KMS-11 (cell line): ENCODE data around the gene OCSTAMP.

Source experiments
- H2AFZ ChIP-seq: fragments of 200-600 bp; sonication (generic); 2 replicates; pipeline ENCODE4 v1.6.1; 2016; ENCODE audit warnings: antibody characterized with exemption, mixed run types, low read depth
- H3K27ac ChIP-seq: fragments of 200-600 bp; sonication (generic); 2 replicates; pipeline ENCODE4 v1.6.1; 2016; ENCODE audit warnings: mild to moderate bottlenecking, mixed run types
- H3K27me3 ChIP-seq: fragments of 200-600 bp; sonication (generic); 2 replicates; pipeline ENCODE4 v1.6.1; 2017; ENCODE audit warnings: mild to moderate bottlenecking, low read depth, mixed run types, moderate library complexity; ENCODE audit not compliant: insufficient read depth
- H3K36me3 ChIP-seq: fragments of 200-600 bp; sonication (generic); 2 replicates; pipeline ENCODE4 v1.6.1; 2017; ENCODE audit warnings: mild to moderate bottlenecking, mixed run types; ENCODE audit not compliant: insufficient read depth
- H3K4me1 ChIP-seq: fragments of 200-600 bp; sonication (generic); 2 replicates; pipeline ENCODE4 v1.6.1; 2016; ENCODE audit warnings: mild to moderate bottlenecking, low read depth, mixed run types; ENCODE audit not compliant: poor library complexity, severe bottlenecking
- H3K4me2 ChIP-seq: fragments of 200-600 bp; sonication (generic); 2 replicates; pipeline ENCODE4 v1.7.0; 2016; ENCODE audit warnings: mild to moderate bottlenecking, mixed run types
- H3K4me3 ChIP-seq: fragments of 200-600 bp; sonication (generic); IDR thresholded peaks from 2 replicates; pipeline ENCODE4 v1.6.1; 2017; ENCODE audit warnings: low read depth, low read length, mixed read lengths; ENCODE audit not compliant: insufficient read depth
- H3K79me2 ChIP-seq: fragments of 200-600 bp; sonication (generic); 2 replicates; pipeline ENCODE4 v1.6.1; 2016; ENCODE audit warnings: low read depth, mixed run types; ENCODE audit not compliant: insufficient read depth
- H3K9ac ChIP-seq: fragments of 200-600 bp; sonication (generic); 2 replicates; pipeline ENCODE4 v1.6.1; 2016; ENCODE audit warnings: mild to moderate bottlenecking, mixed run types
- H4K20me1 ChIP-seq: fragments of 200-600 bp; sonication (generic); 2 replicates; pipeline ENCODE4 v1.6.1; 2016; ENCODE audit warnings: mild to moderate bottlenecking, mixed run types; ENCODE audit not compliant: insufficient read depth
- TF ChIP-seq, protein P1 (sequence below): fragments of 200-600 bp; sonication (generic); conservative IDR thresholded peaks from 2 replicates; pipeline ENCODE4 v1.6.1; 2017; ENCODE audit warnings: low read depth, mild to moderate bottlenecking, antibody characterized with exemption, low read length, moderate library complexity, mixed read lengths

OCSTAMP gene

DNA sequence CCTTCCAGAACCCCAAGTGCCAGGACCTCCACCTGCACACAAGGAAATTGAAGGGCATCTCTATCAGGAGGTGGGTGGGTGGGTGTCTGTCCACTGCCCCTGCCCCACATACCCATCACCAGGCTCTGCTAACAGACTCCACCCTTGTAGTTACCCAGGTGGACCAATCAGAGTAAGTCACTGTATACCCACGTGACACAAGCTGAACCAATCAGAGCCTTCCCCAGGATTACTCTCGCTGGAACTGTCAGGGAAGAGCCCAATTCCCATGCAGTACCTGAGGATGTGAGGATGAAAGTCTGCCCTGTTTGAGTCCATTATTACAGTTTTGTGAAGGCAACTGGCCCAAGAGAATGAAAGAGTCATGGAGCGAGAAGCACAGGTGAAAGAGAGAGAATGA is 4.2 kb downstream of the OCSTAMP start:
- H4K20me1 ChIP-seq: no peaks in the 10 kb centered on the region
- H2AFZ ChIP-seq: no peak overlapping the region
- TF ChIP-seq, protein P1, sequence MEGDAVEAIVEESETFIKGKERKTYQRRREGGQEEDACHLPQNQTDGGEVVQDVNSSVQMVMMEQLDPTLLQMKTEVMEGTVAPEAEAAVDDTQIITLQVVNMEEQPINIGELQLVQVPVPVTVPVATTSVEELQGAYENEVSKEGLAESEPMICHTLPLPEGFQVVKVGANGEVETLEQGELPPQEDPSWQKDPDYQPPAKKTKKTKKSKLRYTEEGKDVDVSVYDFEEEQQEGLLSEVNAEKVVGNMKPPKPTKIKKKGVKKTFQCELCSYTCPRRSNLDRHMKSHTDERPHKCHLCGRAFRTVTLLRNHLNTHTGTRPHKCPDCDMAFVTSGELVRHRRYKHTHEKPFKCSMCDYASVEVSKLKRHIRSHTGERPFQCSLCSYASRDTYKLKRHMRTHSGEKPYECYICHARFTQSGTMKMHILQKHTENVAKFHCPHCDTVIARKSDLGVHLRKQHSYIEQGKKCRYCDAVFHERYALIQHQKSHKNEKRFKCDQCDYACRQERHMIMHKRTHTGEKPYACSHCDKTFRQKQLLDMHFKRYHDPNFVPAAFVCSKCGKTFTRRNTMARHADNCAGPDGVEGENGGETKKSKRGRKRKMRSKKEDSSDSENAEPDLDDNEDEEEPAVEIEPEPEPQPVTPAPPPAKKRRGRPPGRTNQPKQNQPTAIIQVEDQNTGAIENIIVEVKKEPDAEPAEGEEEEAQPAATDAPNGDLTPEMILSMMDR: no peak
- no peaks in the 10 kb centered on the region for H3K36me3 ChIP-seq
- H3K27ac ChIP-seq: no peak overlapping the region
- no peaks in the 10 kb centered on the region for H3K27me3 ChIP-seq
- no peak overlapping the region for H3K9ac ChIP-seq
- H3K4me3 ChIP-seq: no peak overlapping the region
- peaks cover 26% of the 10 kb centered on the region for H3K4me1 ChIP-seq
- H3K79me2 ChIP-seq: no peaks in the 10 kb centered on the region
- no peak overlapping the region for H3K4me2 ChIP-seq

DNA sequence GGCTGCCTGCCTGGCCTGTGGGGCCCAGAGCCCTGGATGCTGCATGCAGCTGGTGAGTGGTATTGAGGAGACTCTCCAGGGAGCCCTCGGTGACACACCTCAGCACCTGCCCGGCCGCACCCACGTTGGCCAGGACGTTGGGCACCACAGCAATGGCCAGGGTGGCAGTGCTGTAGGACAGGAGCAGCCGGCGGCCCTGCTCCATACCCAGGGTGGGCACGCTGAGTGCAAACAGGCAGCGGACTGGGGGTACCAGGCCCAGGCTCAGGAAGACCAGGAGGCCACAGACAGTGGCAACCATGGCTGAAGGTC is 4.7 kb downstream of the OCSTAMP start:
- H3K9ac ChIP-seq: no peak overlapping the region
- no peak overlapping the region for H3K4me3 ChIP-seq
- no peak overlapping the region; the same call in 1 of the 2 replicates for H3K4me2 ChIP-seq

DNA sequence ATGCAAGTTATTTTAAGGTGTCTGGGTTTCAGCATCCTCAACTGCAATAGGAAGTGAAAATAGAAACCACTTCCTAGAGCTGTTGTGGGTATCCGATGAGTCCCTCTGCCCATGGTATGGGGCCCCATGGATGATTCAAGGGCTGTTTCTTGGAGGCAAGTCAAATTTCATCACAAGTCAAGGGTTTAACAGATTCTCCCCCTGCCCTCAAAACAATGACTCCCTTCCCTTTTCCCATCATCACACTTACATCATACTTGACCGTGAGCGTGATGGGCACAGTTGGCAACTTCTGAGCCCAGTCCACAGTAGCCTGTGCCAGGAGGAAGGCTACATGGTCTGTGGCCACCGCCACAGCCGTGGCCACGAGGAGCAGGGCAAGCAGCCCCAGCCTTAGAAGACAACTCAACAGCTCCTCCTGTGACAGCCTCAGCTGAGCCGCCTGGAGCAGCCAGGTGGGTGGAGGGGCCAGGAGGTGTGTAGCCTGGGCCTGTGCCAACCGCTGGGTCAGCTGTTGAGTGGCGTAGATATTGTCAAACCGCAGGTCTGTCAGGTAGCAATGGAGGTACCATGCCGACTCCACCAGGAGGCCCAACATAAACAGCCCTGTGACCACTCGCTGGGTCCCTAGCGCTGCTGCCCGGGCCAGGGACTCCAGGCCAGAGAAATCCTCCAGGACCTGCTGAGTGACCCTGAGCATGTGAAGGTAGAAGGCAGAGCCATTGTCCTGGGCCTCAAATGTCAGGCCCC is 5.2 kb downstream of the OCSTAMP start:
- H3K4me3 ChIP-seq: no peak overlapping the region
- H2AFZ ChIP-seq: no peak overlapping the region
- H3K27ac ChIP-seq: no peak overlapping the region
- no peaks in the 10 kb centered on the region for H4K20me1 ChIP-seq
- peaks cover 16% of the 10 kb centered on the region for H3K4me1 ChIP-seq
- no peaks in the 10 kb centered on the region for H3K27me3 ChIP-seq
- H3K4me2 ChIP-seq: peak overlapping the region; percentile 4; the same call in 1 of the 2 replicates
- TF ChIP-seq, protein P1: no peak
- no peaks in the 10 kb centered on the region for H3K79me2 ChIP-seq
- no peaks in the 10 kb centered on the region for H3K36me3 ChIP-seq
- no peak overlapping the region for H3K9ac ChIP-seq

More for the DNA sequence above, 4.7 kb downstream of the OCSTAMP start:
- no peaks in the 10 kb centered on the region for H3K27me3 ChIP-seq
- TF ChIP-seq, protein P1: no peak
- H4K20me1 ChIP-seq: no peaks in the 10 kb centered on the region
- peaks cover 21% of the 10 kb centered on the region for H3K4me1 ChIP-seq
- no peak overlapping the region for H3K27ac ChIP-seq
- no peaks in the 10 kb centered on the region for H3K36me3 ChIP-seq
- no peak overlapping the region for H2AFZ ChIP-seq
- H3K79me2 ChIP-seq: no peaks in the 10 kb centered on the region

- Histone ChIP-seq H3K27ac (no peak overlapping the region), H3K27me3 (no peaks in the 10 kb centered on the region), H4K20me1 (no peaks in the 10 kb centered on the region), H3K4me1 (peaks cover 14% of the 10 kb centered on the region), H3K4me2 (0 out of 2 replicates have a peak overlapping the region, but pooled peaks have one; percentile 4), H3K79me2 (no peaks in the 10 kb centered on the region), H2AFZ (no peak overlapping the region), H3K4me3 (no peak overlapping the region), H3K36me3 (no peaks in the 10 kb centered on the region), H3K9ac (no peak overlapping the region)
- TF ChIP-seq, protein P1: no peak
Observed at GRCh38 chr20:46544576-46544975, 5.9 kb downstream of the OCSTAMP start.
